Measurements from ENCODE around the gene WNT9B. TPM values are rescaled to one million over a fixed set of nuclear protein-coding genes. Genes with fewer than 3 reads are reported as not detected.

Gene WNT9B
- total RNA-seq, 1 experiment from 2014 or later = not detected

DNA sequence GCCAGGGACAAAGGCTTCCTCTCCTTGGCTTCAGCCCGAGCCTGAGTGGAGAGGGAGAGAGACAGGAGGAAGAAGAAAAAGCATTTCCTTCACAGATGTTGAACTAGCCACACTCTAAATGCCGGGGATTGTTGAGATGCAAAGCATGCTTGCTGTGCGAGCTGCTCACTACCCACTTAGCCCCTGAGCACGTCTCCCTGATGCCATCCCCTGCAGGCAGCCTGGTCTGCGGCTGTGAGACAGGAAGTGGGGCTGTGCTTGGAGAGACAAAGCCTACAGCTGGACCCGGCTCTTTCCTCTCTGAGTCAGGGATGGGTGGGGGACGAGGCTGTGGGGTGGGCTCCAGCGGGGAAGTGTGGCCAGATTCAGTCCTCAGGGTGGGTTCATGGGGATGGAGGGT lies 13.7 kb downstream of the WNT9B start:
- CTCF ChIA-PET = no interaction called here
- H3K4me1 ChIP-seq (ENCODE audit: control insufficient read depth, insufficient read depth, low read length) = no peaks in the 10 kb centered on the region
- in situ Hi-C loops (cut with HindIII; ENCODE audit: low pct_unique_long_range_greater_than_20kb, low sequenced_read_pairs) (no loop called here), intact Hi-C loops (cut with micrococcal nuclease; ENCODE audit: unreplicated experiment) (no loop called here)
- H3K4me3 ChIP-seq (ENCODE audit: low read depth in 2 of 2, low read length in 2 of 2) = no peak overlapping the region
- H3K9me3 ChIP-seq (ENCODE audit: control insufficient read depth, insufficient read depth, low read depth, low read length) = no peaks in the 10 kb centered on the region
- TF ChIP-seq POLR2AphosphoS5 (IDR thresholded peaks at IDR 0.05; ENCODE audit: low read depth, low read length) (no peak), TCF7L2 (IDR thresholded peaks at IDR 0.05; ENCODE audit: low read depth, low read length) (no peak), SIN3A (IDR thresholded peaks at IDR 0.05; ENCODE audit: borderline replicate concordance, insufficient read depth, low read depth, low read length) (no peak)
- TF ChIP-seq, protein P1, sequence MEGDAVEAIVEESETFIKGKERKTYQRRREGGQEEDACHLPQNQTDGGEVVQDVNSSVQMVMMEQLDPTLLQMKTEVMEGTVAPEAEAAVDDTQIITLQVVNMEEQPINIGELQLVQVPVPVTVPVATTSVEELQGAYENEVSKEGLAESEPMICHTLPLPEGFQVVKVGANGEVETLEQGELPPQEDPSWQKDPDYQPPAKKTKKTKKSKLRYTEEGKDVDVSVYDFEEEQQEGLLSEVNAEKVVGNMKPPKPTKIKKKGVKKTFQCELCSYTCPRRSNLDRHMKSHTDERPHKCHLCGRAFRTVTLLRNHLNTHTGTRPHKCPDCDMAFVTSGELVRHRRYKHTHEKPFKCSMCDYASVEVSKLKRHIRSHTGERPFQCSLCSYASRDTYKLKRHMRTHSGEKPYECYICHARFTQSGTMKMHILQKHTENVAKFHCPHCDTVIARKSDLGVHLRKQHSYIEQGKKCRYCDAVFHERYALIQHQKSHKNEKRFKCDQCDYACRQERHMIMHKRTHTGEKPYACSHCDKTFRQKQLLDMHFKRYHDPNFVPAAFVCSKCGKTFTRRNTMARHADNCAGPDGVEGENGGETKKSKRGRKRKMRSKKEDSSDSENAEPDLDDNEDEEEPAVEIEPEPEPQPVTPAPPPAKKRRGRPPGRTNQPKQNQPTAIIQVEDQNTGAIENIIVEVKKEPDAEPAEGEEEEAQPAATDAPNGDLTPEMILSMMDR (IDR thresholded peaks at IDR 0.05) = no peak
- TF ChIP-seq, protein P2, sequence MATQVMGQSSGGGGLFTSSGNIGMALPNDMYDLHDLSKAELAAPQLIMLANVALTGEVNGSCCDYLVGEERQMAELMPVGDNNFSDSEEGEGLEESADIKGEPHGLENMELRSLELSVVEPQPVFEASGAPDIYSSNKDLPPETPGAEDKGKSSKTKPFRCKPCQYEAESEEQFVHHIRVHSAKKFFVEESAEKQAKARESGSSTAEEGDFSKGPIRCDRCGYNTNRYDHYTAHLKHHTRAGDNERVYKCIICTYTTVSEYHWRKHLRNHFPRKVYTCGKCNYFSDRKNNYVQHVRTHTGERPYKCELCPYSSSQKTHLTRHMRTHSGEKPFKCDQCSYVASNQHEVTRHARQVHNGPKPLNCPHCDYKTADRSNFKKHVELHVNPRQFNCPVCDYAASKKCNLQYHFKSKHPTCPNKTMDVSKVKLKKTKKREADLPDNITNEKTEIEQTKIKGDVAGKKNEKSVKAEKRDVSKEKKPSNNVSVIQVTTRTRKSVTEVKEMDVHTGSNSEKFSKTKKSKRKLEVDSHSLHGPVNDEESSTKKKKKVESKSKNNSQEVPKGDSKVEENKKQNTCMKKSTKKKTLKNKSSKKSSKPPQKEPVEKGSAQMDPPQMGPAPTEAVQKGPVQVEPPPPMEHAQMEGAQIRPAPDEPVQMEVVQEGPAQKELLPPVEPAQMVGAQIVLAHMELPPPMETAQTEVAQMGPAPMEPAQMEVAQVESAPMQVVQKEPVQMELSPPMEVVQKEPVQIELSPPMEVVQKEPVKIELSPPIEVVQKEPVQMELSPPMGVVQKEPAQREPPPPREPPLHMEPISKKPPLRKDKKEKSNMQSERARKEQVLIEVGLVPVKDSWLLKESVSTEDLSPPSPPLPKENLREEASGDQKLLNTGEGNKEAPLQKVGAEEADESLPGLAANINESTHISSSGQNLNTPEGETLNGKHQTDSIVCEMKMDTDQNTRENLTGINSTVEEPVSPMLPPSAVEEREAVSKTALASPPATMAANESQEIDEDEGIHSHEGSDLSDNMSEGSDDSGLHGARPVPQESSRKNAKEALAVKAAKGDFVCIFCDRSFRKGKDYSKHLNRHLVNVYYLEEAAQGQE (IDR thresholded peaks at IDR 0.05; ENCODE audit: insufficient read depth in 1 of 2, low read depth in 2 of 2, low read length in 1 of 2) = no peak
- DNase-seq (ENCODE audit: low read depth, low spot score) (no peak), ATAC-seq (no peak)
- no TSS peak for BruUV-seq (replicated peaks)
- no peaks in the 10 kb centered on the region for H3K27me3 ChIP-seq (ENCODE audit: control insufficient read depth, insufficient read depth, low read length)
- H3K36me3 ChIP-seq (ENCODE audit: control insufficient read depth, insufficient read depth, low read length) = no peaks in the 10 kb centered on the region
- POLR2A ChIA-PET = no interaction called here
- no peak overlapping the region for H3K27ac ChIP-seq (ENCODE audit: low read length)

DNA sequence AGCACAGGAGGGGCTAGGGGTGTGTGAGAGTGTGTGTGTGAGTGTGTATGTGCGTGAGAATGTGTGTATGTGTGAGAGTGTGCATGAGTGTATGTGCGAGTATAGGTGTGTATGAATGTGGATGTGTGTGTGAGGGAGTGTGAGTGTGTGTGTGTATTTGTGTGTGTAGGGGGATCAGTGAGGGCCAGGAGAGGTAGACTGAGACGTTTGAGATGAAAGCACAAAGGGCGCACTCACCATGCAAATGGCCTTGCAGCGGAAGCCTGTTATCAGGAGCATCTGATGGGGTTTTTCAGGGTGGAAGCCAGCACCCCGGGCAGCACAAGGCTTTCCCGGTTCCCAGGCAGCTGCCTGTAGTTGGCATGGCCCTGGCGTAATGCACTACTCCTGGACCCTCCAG lies 14.9 kb downstream of the WNT9B start:
- intact Hi-C loops (cut with micrococcal nuclease; ENCODE audit: unreplicated experiment) (no loop called here), in situ Hi-C loops (cut with HindIII; ENCODE audit: low pct_unique_long_range_greater_than_20kb, low sequenced_read_pairs) (no loop called here)
- no peaks in the 10 kb centered on the region for H3K27me3 ChIP-seq (ENCODE audit: control insufficient read depth, insufficient read depth, low read length)
- H3K36me3 ChIP-seq (ENCODE audit: control insufficient read depth, insufficient read depth, low read length) = no peaks in the 10 kb centered on the region
- DNase-seq (ENCODE audit: low read depth, low spot score) (no peak), ATAC-seq (no peak)
- no peaks in the 10 kb centered on the region for H3K4me1 ChIP-seq (ENCODE audit: control insufficient read depth, insufficient read depth, low read length)
- POLR2A ChIA-PET = no interaction called here
- TF ChIP-seq, protein P2 (IDR thresholded peaks at IDR 0.05; ENCODE audit: insufficient read depth in 1 of 2, low read depth in 2 of 2, low read length in 1 of 2) = no peak
- no peak for TF ChIP-seq POLR2AphosphoS5 (IDR thresholded peaks at IDR 0.05; ENCODE audit: low read depth, low read length)
- TF ChIP-seq, protein P1 (IDR thresholded peaks at IDR 0.05) = no peak
- no peak for TF ChIP-seq SIN3A (IDR thresholded peaks at IDR 0.05; ENCODE audit: borderline replicate concordance, insufficient read depth, low read depth, low read length)
- TF ChIP-seq TCF7L2 (IDR thresholded peaks at IDR 0.05; ENCODE audit: low read depth, low read length) = no peak
- no TSS peak for BruUV-seq (replicated peaks)
- no peak overlapping the region for H3K27ac ChIP-seq (ENCODE audit: low read length)
- H3K4me3 ChIP-seq (ENCODE audit: low read depth in 2 of 2, low read length in 2 of 2) = no peak overlapping the region
- no peaks in the 10 kb centered on the region for H3K9me3 ChIP-seq (ENCODE audit: control insufficient read depth, insufficient read depth, low read depth, low read length)
- CTCF ChIA-PET = no interaction called here

Data from Panc1 (cell line).